HG02885 (cell line): ENCODE data around the gene ZPLD1.

Experiments used
- ATAC-seq: cut with Tn5 transposase; IDR thresholded peaks from one replicate; pipeline ENCODE4 v1.9.1; 2021; ENCODE audit warnings: mild to moderate bottlenecking; ENCODE audit not compliant: unreplicated experiment, poor library complexity

ZPLD1 gene

GRCh38 chr3:102434715-102435114, at the start of gene ZPLD1:
Gene ZPLD1, plus strand, starts transcription at chr3:102435015. Its CDS starts 3,473 bp downstream, at chr3:102438488.
- ATAC-seq = no peak

GRCh38 chr3:102390171-102390864, 44.5 kb upstream of the ZPLD1 start:
- no peak for ATAC-seq

- ATAC-seq = no peak
These were observed 43.9 kb upstream of the ZPLD1 start for GRCh38 chr3:102390916-102391315.

GRCh38 chr3:102391491-102391890, 43.3 kb upstream of the ZPLD1 start:
- ATAC-seq = no peak

- ATAC-seq = no peak
These were observed 40.3 kb upstream of the ZPLD1 start for GRCh38 chr3:102394517-102394916.

GRCh38 chr3:102398176-102398575, 36.6 kb upstream of the ZPLD1 start:
- ATAC-seq = no peak

GRCh38 chr3:102398666-102399065, 36.1 kb upstream of the ZPLD1 start:
- ATAC-seq = no peak

- no peak for ATAC-seq
These were observed 34.7 kb upstream of the ZPLD1 start for GRCh38 chr3:102400142-102400541.

- ATAC-seq = no peak
These were observed 34.0 kb upstream of the ZPLD1 start for GRCh38 chr3:102400766-102401165.

GRCh38 chr3:102410616-102411015, 24.2 kb upstream of the ZPLD1 start:
- no peak for ATAC-seq

GRCh38 chr3:102415553-102415952, 19.3 kb upstream of the ZPLD1 start:
- ATAC-seq = peak; percentile 57

GRCh38 chr3:102419786-102420185, 15.0 kb upstream of the ZPLD1 start:
- no peak for ATAC-seq

- no peak for ATAC-seq
These were observed 7.0 kb downstream of the ZPLD1 start for GRCh38 chr3:102441832-102442231.

- no peak for ATAC-seq
These were observed 8.2 kb downstream of the ZPLD1 start for GRCh38 chr3:102443021-102443420.

GRCh38 chr3:102444101-102444500, 9.3 kb downstream of the ZPLD1 start:
- ATAC-seq = no peak

GRCh38 chr3:102447272-102447671, 12.5 kb downstream of the ZPLD1 start:
- ATAC-seq = no peak

GRCh38 chr3:102449341-102449740, 14.5 kb downstream of the ZPLD1 start:
- no peak for ATAC-seq

- no peak for ATAC-seq
These were observed 15.1 kb downstream of the ZPLD1 start for GRCh38 chr3:102449930-102450329.

- ATAC-seq = no peak
These were observed 16.2 kb downstream of the ZPLD1 start for GRCh38 chr3:102450976-102451375.

GRCh38 chr3:102451543-102451942, 16.7 kb downstream of the ZPLD1 start:
- ATAC-seq = no peak

- no peak for ATAC-seq
These were observed 19.4 kb downstream of the ZPLD1 start for GRCh38 chr3:102454181-102454580.

- no peak for ATAC-seq
These were observed 22.8 kb downstream of the ZPLD1 start for GRCh38 chr3:102457644-102458043.
